SU-DHL-6 (cell line): ENCODE data around the gene SLC43A1.

ENCODE experiments used
- EZH2phosphoT487 ChIP-seq: fragments of 200-600 bp; sonication (generic), shearing (Covaris generic); conservative IDR thresholded peaks from 2 replicates; pipeline ENCODE4 v1.6.1; 2018; ENCODE audit warnings: mild to moderate bottlenecking, antibody characterized with exemption, low read length, moderate library complexity, mixed read lengths
- TF ChIP-seq, protein P1 (sequence below): fragments of 200-600 bp; sonication (generic); IDR thresholded peaks from one replicate; pipeline ENCODE4 v1.5.1; 2017; ENCODE audit warnings: antibody characterized with exemption, mild to moderate bottlenecking, low read length, moderate library complexity; ENCODE audit not compliant: insufficient read depth, poor library complexity, severe bottlenecking

DNA sequence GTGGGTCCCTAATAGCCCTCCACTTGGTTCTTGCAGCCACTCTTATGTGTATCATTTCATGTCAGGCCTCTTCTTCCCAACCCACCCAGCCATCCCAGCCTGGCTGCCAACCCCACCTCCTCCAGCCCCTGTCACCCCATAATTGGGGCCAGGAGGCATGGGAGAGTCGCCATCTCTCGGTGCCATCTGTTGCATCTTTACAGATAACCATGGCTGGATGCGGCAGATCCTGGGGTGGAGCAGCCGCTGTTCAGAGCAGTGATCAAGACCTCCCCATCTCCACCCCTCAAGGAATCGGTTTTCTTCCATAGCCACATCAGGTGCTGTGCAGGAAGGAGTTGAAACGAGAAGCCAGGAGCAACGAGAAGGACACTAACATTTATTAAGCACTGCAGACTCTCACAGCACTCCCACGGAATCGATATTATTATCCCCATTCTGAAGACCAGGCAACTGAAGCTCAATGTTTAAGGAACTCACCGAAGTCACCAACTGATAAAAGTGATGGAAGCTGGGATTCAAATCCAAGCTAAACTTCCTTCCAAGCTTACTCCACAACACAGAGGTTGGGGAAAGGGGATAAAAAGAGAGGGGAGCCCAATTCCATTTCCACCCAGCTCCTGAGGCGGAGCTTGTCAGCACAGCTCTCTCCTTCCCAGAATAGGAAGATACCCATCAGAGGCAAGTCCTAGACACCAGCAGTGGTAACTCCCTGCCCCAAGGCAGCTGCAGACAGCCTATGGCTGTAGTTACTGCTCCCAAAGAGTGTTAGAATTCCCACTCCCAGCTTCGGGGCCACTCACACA lies 2.7 kb downstream of the SLC43A1 start:
- TF ChIP-seq, protein P1, sequence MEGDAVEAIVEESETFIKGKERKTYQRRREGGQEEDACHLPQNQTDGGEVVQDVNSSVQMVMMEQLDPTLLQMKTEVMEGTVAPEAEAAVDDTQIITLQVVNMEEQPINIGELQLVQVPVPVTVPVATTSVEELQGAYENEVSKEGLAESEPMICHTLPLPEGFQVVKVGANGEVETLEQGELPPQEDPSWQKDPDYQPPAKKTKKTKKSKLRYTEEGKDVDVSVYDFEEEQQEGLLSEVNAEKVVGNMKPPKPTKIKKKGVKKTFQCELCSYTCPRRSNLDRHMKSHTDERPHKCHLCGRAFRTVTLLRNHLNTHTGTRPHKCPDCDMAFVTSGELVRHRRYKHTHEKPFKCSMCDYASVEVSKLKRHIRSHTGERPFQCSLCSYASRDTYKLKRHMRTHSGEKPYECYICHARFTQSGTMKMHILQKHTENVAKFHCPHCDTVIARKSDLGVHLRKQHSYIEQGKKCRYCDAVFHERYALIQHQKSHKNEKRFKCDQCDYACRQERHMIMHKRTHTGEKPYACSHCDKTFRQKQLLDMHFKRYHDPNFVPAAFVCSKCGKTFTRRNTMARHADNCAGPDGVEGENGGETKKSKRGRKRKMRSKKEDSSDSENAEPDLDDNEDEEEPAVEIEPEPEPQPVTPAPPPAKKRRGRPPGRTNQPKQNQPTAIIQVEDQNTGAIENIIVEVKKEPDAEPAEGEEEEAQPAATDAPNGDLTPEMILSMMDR = no peak
- TF ChIP-seq EZH2phosphoT487 = no peak
